Esophagus squamous epithelium (tissue), 4 donors: ENCODE data around the gene FIGLA.

Experiments
- CTCF ChIP-seq, 6 experiments: fragments of 450-650 bp in 4 of 6; fragments of 200-600 bp in 2 of 6; sonication (generic) in 2 of 6; IDR thresholded peaks; one replicate each; pipeline ENCODE4 v1.5.1; 2016 to 2019; ENCODE audit warnings: antibody characterized with exemption in 6 of 6, mild to moderate bottlenecking in 4 of 6, moderate library complexity in 4 of 6
- POLR2A ChIP-seq, 4 donors: fragments of 450-650 bp; IDR thresholded peaks; one replicate each; pipeline ENCODE4 v1.6.1; 2017; ENCODE audit warnings: antibody characterized with exemption in 4 of 4, mild to moderate bottlenecking in 4 of 4, moderate library complexity in 3 of 4

- TF ChIP-seq CTCF (IDR thresholded peaks at IDR 0.05) (peak in 5 of 6 experiments; percentile 38 to 55 (median 50)), POLR2A (IDR thresholded peaks at IDR 0.05) (no peak)
Measured at GRCh38 chr2:70789304-70790135, 923 bp downstream of the FIGLA start.
